ENCODE data around the gene TMED1. TPM values are rescaled to one million over a fixed set of nuclear protein-coding genes. Genes with fewer than 3 reads are reported as not detected.

TMED1 gene
- total RNA-seq, 4 donors from 2014 or later: 7.2 to 57.0 (median 27.2) TPM

GRCh38 chr19:10823690-10824089 is 12.3 kb downstream of the TMED1 start:
- TF ChIP-seq CTCF (IDR thresholded peaks at IDR 0.05) (no peak), POLR2A (IDR thresholded peaks at IDR 0.05) (no peak)
- no peaks in the 10 kb centered on the region for H3K27me3 ChIP-seq
- no peaks in the 10 kb centered on the region for H3K36me3 ChIP-seq
- intact Hi-C loops (cut with DNase I; ENCODE audit: low total_unique reads): no loop called here
- H3K9me3 ChIP-seq: no peaks in the 10 kb centered on the region
- H3K4me3 ChIP-seq: no peak overlapping the region
- H3K4me1 ChIP-seq: no peaks in the 10 kb centered on the region
- no peak overlapping the region for H3K27ac ChIP-seq
- DNase-seq: no peak

- Histone ChIP-seq H3K27me3 (no peaks in the 10 kb centered on the region), H3K27ac (no peak overlapping the region), H3K9me3 (no peaks in the 10 kb centered on the region), H3K4me3 (no peak overlapping the region), H3K36me3 (no peaks in the 10 kb centered on the region), H3K4me1 (no peaks in the 10 kb centered on the region)
- TF ChIP-seq POLR2A (IDR thresholded peaks at IDR 0.05) (no peak), CTCF (IDR thresholded peaks at IDR 0.05) (peak in 1 of 4 experiments; percentile 3)
- DNase-seq: no peak
- intact Hi-C loops (cut with DNase I; ENCODE audit: low total_unique reads): no loop called here
Observed at GRCh38 chr19:10820173-10820572, 15.8 kb downstream of the TMED1 start.

- no peaks in the 10 kb centered on the region for H3K36me3 ChIP-seq
- no peaks in the 10 kb centered on the region for H3K9me3 ChIP-seq
- no peaks in the 10 kb centered on the region for H3K27me3 ChIP-seq
- intact Hi-C loops (cut with DNase I; ENCODE audit: low total_unique reads): no loop called here
- no peaks in the 10 kb centered on the region for H3K4me1 ChIP-seq
- TF ChIP-seq POLR2A (IDR thresholded peaks at IDR 0.05) (no peak), CTCF (IDR thresholded peaks at IDR 0.05) (no peak)
- peak overlapping the region; percentile 84 to 89 for H3K27ac ChIP-seq
- no peak for DNase-seq
- no peak overlapping the region for H3K4me3 ChIP-seq
Observed at GRCh38 chr19:10819124-10820060, 16.6 kb downstream of the TMED1 start.

GRCh38 chr19:10818301-10819123 is 17.5 kb downstream of the TMED1 start:
- peak overlapping the region; percentile 84 to 89 for H3K27ac ChIP-seq
- intact Hi-C loops (cut with DNase I; ENCODE audit: low total_unique reads): no loop called here
- no peaks in the 10 kb centered on the region for H3K4me1 ChIP-seq
- H3K4me3 ChIP-seq: peak overlapping the region in 1 of 2 donors; percentile 37
- H3K36me3 ChIP-seq: no peaks in the 10 kb centered on the region
- no peak for TF ChIP-seq POLR2A (IDR thresholded peaks at IDR 0.05)
- TF ChIP-seq CTCF (IDR thresholded peaks at IDR 0.05): no peak
- H3K27me3 ChIP-seq: no peaks in the 10 kb centered on the region
- H3K9me3 ChIP-seq: no peaks in the 10 kb centered on the region
- no peak for DNase-seq

Data from uterus (tissue), 4 donors.